ENCODE data around the gene P3H3.

The P3H3 gene

DNA sequence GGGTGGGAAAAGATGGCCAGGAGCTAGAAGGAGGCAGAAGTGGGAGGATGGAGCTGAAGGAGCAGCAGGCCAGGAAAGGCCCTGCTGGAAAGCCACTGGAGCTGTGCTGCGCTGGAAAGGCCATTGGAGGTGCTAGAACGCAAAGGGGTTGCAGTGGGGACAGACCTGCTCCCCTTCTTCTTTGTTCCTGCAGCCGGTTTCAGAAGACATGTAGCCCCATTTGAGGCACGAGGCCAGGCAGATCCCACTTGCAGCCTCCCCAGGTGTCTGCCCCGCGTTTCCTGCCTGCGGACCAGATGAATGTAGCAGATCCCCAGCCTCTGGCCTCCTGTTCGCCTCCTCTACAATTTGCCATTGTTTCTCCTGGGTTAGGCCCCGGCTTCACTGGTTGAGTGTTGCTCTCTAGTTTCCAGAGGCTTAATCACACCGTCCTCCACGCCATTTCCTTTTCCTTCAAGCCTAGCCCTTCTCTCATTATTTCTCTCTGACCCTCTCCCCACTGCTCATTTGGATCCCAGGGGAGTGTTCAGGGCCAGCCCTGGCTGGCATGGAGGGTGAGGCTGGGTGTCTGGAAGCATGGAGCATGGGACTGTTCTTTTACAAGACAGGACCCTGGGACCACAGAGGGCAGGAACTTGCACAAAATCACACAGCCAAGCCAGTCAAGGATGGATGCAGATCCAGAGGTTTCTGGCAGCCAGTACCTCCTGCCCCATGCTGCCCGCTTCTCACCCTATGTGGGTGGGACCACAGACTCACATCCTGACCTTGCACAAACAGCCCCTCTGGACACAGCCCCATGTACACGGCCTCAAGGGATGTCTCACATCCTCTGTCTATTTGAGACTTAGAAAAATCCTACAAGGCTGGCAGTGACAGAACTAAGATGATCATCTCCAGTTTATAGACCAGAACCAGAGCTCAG is 8.8 kb upstream of the P3H3 start:
- H3K36me3 ChIP-seq (ENCODE audit: insufficient read depth) = no peaks in the 10 kb centered on the region
- TF ChIP-seq, protein P1, sequence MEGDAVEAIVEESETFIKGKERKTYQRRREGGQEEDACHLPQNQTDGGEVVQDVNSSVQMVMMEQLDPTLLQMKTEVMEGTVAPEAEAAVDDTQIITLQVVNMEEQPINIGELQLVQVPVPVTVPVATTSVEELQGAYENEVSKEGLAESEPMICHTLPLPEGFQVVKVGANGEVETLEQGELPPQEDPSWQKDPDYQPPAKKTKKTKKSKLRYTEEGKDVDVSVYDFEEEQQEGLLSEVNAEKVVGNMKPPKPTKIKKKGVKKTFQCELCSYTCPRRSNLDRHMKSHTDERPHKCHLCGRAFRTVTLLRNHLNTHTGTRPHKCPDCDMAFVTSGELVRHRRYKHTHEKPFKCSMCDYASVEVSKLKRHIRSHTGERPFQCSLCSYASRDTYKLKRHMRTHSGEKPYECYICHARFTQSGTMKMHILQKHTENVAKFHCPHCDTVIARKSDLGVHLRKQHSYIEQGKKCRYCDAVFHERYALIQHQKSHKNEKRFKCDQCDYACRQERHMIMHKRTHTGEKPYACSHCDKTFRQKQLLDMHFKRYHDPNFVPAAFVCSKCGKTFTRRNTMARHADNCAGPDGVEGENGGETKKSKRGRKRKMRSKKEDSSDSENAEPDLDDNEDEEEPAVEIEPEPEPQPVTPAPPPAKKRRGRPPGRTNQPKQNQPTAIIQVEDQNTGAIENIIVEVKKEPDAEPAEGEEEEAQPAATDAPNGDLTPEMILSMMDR (conservative IDR thresholded peaks at IDR 0.05; ENCODE audit: low read depth, low read length) = no peak
- H3K27me3 ChIP-seq (ENCODE audit: insufficient read depth, low read depth) = peaks cover 44% of the 10 kb centered on the region
- H3K4me1 ChIP-seq (ENCODE audit: low read depth, poor library complexity, severe bottlenecking) = no peaks in the 10 kb centered on the region
- H3K9ac ChIP-seq = no peak overlapping the region
- no peak overlapping the region for H3K4me2 ChIP-seq
- no peak overlapping the region for H2AFZ ChIP-seq (ENCODE audit: low read depth)
- no peaks in the 10 kb centered on the region for H4K20me1 ChIP-seq (ENCODE audit: insufficient read depth)
- H3K4me3 ChIP-seq (IDR thresholded peaks at IDR 0.05; ENCODE audit: insufficient read depth, low read depth, low read length) = no peak overlapping the region
- H3K79me2 ChIP-seq (ENCODE audit: insufficient read depth, low read depth) = no peaks in the 10 kb centered on the region
- H3K27ac ChIP-seq = no peak overlapping the region

DNA sequence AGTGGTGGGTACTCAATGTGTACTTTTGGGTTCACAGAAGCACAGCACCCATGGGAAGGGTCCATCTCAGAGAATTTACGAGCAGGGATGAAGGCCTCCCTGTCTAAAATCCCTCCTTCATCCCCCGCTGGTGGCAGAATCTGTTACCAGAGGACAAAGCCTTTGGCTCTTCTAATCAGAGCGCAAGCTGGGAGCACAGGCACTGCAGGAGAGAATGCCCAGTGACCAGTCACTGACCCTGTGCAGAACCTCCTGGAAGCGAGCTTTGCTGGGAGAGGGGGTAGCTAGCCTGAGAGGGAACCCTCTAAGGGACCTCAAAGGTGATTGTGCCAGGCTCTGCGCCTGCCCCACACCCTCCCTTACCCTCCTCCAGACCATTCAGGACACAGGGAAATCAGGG is 8.0 kb upstream of the P3H3 start:
- no peak overlapping the region for H3K9ac ChIP-seq
- no peaks in the 10 kb centered on the region for H3K36me3 ChIP-seq (ENCODE audit: insufficient read depth)
- H3K27me3 ChIP-seq (ENCODE audit: insufficient read depth, low read depth) = peaks cover 48% of the 10 kb centered on the region
- TF ChIP-seq, protein P1 (conservative IDR thresholded peaks at IDR 0.05; ENCODE audit: low read depth, low read length) = no peak
- H3K4me1 ChIP-seq (ENCODE audit: low read depth, poor library complexity, severe bottlenecking) = no peaks in the 10 kb centered on the region
- no peak overlapping the region for H3K4me2 ChIP-seq
- no peak overlapping the region for H2AFZ ChIP-seq (ENCODE audit: low read depth)
- no peaks in the 10 kb centered on the region for H4K20me1 ChIP-seq (ENCODE audit: insufficient read depth)
- no peak overlapping the region for H3K4me3 ChIP-seq (IDR thresholded peaks at IDR 0.05; ENCODE audit: insufficient read depth, low read depth, low read length)
- no peak overlapping the region for H3K27ac ChIP-seq
- no peaks in the 10 kb centered on the region for H3K79me2 ChIP-seq (ENCODE audit: insufficient read depth, low read depth)

DNA sequence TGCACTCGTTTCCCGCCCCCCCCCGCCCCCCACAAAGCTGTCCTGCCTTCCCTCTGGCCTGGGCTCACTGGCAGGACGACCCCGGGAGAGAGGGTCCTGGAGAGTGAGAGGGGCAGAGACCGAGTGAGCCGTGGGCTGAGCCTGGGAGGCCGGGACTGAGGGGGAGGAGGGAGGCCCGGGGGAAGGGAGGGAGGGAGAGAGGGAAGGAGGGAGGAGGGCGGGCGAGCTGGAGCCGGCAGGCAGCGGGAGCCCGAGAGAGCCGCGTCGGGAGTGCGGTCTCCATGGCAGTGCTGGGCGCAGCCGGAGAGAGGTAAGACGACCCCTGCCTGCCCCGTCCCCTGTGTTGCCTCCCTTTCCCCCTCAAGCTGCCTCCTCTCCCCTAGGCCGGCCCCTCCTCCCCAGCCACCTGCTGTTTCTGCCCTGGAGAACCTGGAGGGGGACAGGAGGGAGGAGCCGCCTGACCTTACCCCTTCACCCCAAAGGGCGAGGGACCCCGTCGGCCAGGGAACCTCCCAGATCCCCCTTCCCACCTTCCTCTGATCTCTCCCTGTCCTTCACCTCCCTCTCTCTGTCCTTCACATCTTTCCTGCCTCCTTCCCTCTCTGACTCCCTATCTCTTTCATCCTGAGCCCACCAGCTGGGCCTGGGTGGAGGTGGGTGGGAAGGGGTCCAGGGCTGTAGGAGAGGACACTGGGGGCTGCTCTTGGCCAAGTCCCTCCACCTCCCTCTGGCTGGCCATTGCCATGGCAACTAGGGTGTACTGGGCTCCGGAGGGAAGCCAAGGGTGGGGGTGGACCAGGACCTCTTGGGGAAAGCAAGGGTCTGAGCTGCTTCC is 6.4 kb upstream of the P3H3 start, which contains the start of gene GPR162:
Gene GPR162, plus strand, starts transcription at position 231 of the 835 bp plus-strand sequence. CDS start 2,078 bp downstream, outside the sequence.
- no peak within 1 kb of the TSS for H3K9ac ChIP-seq
- peaks cover 60% of the 10 kb centered on the region for H3K27me3 ChIP-seq (ENCODE audit: insufficient read depth, low read depth)
- peaks cover 6% of the 10 kb centered on the region for H3K4me1 ChIP-seq (ENCODE audit: low read depth, poor library complexity, severe bottlenecking)
- H3K4me3 ChIP-seq (IDR thresholded peaks at IDR 0.05; ENCODE audit: insufficient read depth, low read depth, low read length) = no peak within 1 kb of the TSS
- H3K36me3 ChIP-seq (ENCODE audit: insufficient read depth) = no peaks in the 10 kb centered on the region
- H3K79me2 ChIP-seq (ENCODE audit: insufficient read depth, low read depth) = no peaks in the 10 kb centered on the region
- TF ChIP-seq, protein P1 (conservative IDR thresholded peaks at IDR 0.05; ENCODE audit: low read depth, low read length) = no peak
- no peak within 1 kb of the TSS for H3K4me2 ChIP-seq
- no peaks in the 10 kb centered on the region for H4K20me1 ChIP-seq (ENCODE audit: insufficient read depth)
- no peak within 1 kb of the TSS for H3K27ac ChIP-seq
- no peak within 1 kb of the TSS for H2AFZ ChIP-seq (ENCODE audit: low read depth)

DNA sequence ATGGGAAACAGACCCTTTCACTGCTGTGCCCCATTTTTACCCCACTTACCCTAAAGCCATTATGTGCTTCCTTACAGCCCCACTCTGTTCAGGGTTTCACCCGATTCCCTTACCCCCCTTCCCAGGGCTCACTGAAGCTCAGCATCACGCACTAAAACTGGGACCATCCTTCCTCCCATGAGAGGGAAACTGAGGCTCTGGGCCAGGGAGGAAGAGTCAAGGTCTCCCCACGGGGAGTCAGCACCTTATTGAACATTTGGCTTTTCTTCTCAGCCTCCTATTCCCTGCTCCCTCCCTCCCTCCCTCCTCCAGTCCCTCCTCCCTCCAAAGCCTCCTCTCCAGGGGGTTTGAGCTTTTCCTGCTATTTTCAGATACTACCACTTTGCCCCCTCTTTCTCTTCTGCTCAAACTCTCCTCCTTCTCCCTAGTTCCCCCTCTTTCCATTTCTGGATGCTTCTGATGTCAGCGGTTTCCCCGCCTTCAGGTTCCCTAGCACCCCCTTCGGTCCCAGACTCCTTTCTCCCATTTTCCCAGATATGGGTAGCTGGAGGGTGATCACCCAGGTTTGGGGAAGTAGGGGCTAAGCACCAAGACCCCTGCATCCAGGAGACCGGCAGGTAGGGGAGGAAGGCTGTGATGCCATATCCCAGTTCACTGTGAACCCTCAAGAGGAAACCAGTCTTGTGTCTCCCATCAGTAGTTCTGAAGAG is 5.6 kb upstream of the P3H3 start:
- H2AFZ ChIP-seq (ENCODE audit: low read depth) = no peak overlapping the region
- H3K4me3 ChIP-seq (IDR thresholded peaks at IDR 0.05; ENCODE audit: insufficient read depth, low read depth, low read length) = no peak overlapping the region
- H3K4me2 ChIP-seq = no peak overlapping the region
- peaks cover 66% of the 10 kb centered on the region for H3K27me3 ChIP-seq (ENCODE audit: insufficient read depth, low read depth)
- TF ChIP-seq, protein P1 (conservative IDR thresholded peaks at IDR 0.05; ENCODE audit: low read depth, low read length) = no peak
- no peaks in the 10 kb centered on the region for H3K79me2 ChIP-seq (ENCODE audit: insufficient read depth, low read depth)
- H3K36me3 ChIP-seq (ENCODE audit: insufficient read depth) = no peaks in the 10 kb centered on the region
- no peaks in the 10 kb centered on the region for H4K20me1 ChIP-seq (ENCODE audit: insufficient read depth)
- H3K27ac ChIP-seq = no peak overlapping the region
- peaks cover 6% of the 10 kb centered on the region for H3K4me1 ChIP-seq (ENCODE audit: low read depth, poor library complexity, severe bottlenecking)
- H3K9ac ChIP-seq = no peak overlapping the region
